ENCODE data around the gene CTNS. TPM values are rescaled to one million over a fixed set of nuclear protein-coding genes. Genes with fewer than 3 reads are reported as not detected.

CTNS gene
- total RNA-seq, 6 experiments from 2014 or later, result 6.7 to 30.3 (median 9.4) TPM

DNA sequence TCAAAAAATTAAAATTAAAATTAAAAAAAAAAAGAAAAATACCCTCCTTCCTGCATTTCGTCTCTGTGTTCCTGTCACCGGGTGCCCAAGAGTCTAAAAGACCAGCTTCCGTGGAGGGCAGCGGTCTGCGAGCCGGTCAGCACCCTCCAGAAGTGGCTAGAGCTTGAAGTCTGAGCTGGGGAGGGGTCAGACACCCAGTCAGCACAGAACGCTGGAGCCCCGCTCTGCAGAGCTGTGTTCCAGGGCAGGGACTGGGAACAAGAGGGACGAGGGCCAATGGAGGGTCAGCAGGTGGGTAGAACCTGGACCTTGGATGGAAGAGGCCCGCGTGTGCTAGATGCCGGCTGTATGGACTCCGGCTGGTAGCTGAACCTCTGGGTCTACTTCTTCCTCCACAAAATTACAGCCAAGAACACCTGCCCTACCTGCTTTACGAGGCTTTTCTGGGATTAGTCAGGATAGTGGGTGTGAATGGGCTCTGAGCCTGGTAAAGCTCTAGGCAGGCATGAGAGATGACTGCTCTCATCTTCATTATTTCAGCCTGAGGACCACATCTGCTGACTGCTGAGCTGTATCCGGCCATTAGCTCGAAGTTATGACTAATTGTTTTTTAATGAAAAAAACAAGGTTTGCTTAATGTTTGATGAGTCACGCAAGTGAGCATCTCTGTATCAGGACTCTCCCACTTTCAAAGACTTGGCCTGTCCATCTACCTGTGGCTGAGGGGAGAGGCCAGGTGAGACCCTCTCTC is 33.3 kb upstream of the CTNS start:
- WGBS (ENCODE audit: insufficient coverage, low coverage, low lambda C conversion rate, missing lambda C conversion rate), result 88% methylated on average over 10 of the region's 17 CpGs
- H3K9me3 ChIP-seq, result no peaks in the 10 kb centered on the region
- DNase-seq, result no peak
- H3K4me3 ChIP-seq, result no peak overlapping the region
- TF ChIP-seq POLR2A (IDR thresholded peaks at IDR 0.05) (no peak), CTCF (IDR thresholded peaks at IDR 0.05) (no peak)
- no peak for ATAC-seq
- H3K4me1 ChIP-seq, result no peaks in the 10 kb centered on the region
- intact Hi-C loops (cut with DNase I), result no loop called here
- H3K36me3 ChIP-seq, result peaks cover 0 to 17% (median 3%) of the 10 kb centered on the region in 4 donors
- no peaks in the 10 kb centered on the region for H3K27me3 ChIP-seq
- no peak overlapping the region for H3K27ac ChIP-seq

DNA sequence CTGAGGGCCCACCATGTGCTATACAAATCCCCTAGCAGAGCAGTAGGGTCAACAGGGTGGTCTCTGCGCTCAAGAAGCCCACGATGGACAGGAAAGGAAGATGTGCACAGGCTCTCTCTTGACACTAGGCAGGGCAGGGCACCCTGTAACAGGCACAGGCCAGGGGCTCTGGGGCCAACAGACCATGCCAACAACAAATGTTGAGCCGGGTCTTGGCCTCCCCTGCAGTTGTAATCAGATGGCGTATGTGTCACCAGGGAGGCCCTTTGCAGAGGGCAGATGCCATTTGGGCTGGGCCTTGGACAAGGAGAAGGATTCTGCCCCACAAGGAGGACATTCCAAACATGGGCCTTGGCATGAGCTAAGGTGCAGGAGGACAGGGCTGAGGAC is 32.7 kb upstream of the CTNS start:
- ATAC-seq (peak in 1 of 4 donors; percentile 3), DNase-seq (no peak)
- Histone ChIP-seq H3K27me3 (no peaks in the 10 kb centered on the region), H3K27ac (no peak overlapping the region), H3K4me1 (no peaks in the 10 kb centered on the region), H3K9me3 (no peaks in the 10 kb centered on the region), H3K36me3 (peaks cover 0 to 22% (median 5%) of the 10 kb centered on the region in 4 donors), H3K4me3 (no peak overlapping the region)
- 80% methylated on average over 1 of the region's 4 CpGs for WGBS (ENCODE audit: insufficient coverage, low coverage, low lambda C conversion rate, missing lambda C conversion rate)
- intact Hi-C loops (cut with DNase I), result no loop called here
- no peak for TF ChIP-seq POLR2A (IDR thresholded peaks at IDR 0.05)
- TF ChIP-seq CTCF (IDR thresholded peaks at IDR 0.05), result no peak

- H3K9me3 ChIP-seq, result no peaks in the 10 kb centered on the region
- no CpG with 5 or more reads among the region's 10 CpGs for WGBS (ENCODE audit: insufficient coverage, low coverage, low lambda C conversion rate, missing lambda C conversion rate)
- ATAC-seq (peak in 1 of 4 donors; percentile 5), DNase-seq (no peak)
- H3K36me3 ChIP-seq, result peaks cover 0 to 68% (median 34%) of the 10 kb centered on the region in 4 donors
- H3K4me3 ChIP-seq, result no peak overlapping the region
- intact Hi-C loops (cut with DNase I), result no loop called here
- TF ChIP-seq POLR2A (IDR thresholded peaks at IDR 0.05) (no peak), CTCF (IDR thresholded peaks at IDR 0.05) (no peak)
- H3K27me3 ChIP-seq, result no peaks in the 10 kb centered on the region
- no peak overlapping the region for H3K27ac ChIP-seq
- peaks cover 0 to 17% (median 7%) of the 10 kb centered on the region in 4 donors for H3K4me1 ChIP-seq
Measured at GRCh38 chr17:3609689-3610088, 26.9 kb upstream of the CTNS start.

DNA sequence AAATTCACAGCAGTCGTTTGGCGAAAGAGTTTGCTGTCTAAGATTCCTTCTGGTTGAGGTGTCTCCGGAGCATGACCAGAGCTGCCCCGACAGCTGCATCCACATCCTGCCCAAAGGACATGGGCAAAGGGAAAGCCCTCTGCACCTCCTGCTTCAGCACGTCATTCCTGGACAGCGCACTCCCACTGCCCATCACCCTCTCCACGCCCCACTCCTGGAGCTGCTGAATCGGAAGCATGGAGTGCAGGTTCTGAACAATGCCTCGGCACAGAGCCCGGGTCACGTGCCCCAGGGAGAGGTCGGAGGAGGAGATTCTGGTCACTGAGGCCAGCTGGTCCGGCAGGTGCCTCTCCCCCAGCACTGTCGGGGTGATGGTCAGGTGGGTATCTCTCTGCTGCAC is 26.0 kb upstream of the CTNS start:
- no peak overlapping the region for H3K27ac ChIP-seq
- H3K36me3 ChIP-seq, result peaks cover 0 to 74% (median 37%) of the 10 kb centered on the region in 4 donors
- no peak overlapping the region for H3K4me3 ChIP-seq
- no peaks in the 10 kb centered on the region for H3K9me3 ChIP-seq
- no peak for TF ChIP-seq CTCF (IDR thresholded peaks at IDR 0.05)
- TF ChIP-seq POLR2A (IDR thresholded peaks at IDR 0.05), result no peak
- 79% methylated on average over 10 of the region's 14 CpGs for WGBS (ENCODE audit: insufficient coverage, low coverage, low lambda C conversion rate, missing lambda C conversion rate)
- peaks cover 0 to 17% (median 7%) of the 10 kb centered on the region in 4 donors for H3K4me1 ChIP-seq
- DNase-seq (peak in 1 of 3 donors; percentile 43), ATAC-seq (no peak)
- H3K27me3 ChIP-seq, result no peaks in the 10 kb centered on the region
- intact Hi-C loops (cut with DNase I), result no loop called here
